Fibroblast of the conjunctiva (primary cell): ENCODE results near the gene HOXA1.

Source experiments
- DNase-seq: peaks from one replicate; pipeline ENCODE4 v3.0.0-alpha.2; 2010; ENCODE audit warnings: low read depth

Gene HOXA1

GRCh38 chr7:27116962-27117886 lies 21.4 kb upstream of the HOXA1 start:
- no peak for DNase-seq

DNA sequence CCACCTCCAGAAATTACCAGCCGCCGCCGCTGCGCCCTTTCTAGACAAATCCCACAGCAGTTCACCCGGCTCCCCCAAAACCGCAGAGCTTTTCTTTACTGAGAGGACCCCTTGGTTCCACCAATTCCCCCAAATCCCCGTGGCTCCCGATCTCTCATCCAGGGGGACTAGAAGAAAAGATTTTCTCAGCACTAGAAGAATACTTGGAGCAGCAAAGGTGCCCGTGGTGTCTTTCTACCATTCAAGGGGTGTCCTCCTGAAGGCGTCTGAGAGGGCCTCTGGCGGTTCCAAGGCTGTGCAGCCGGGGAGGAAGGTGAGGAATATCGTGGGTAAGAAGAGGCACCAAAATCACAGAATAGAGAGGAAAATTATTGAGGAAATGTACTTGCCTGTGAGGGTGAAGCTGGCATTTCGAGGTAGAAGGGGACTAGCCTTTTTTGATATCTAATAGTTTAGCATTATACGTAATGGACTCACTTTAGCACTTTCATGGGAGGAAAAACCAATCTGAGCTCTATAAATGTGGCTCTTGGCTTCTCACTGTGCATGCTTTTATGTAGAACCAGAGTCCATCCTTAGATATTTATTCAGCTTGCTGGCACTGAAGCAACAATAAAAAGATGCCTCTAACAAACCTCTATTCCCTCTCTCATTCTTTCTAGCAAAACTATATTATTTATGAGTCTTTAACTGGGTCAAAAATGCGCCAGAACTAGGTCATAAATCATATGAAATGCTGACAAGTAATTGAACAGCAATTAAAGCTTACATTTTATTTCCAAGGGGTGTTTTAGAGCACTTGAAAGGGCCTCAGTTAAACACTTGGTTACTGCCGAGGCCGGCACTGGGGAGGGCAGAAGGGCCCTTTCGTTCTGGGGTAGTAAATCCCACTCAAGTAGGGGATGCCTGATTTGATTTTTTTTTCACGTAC lies 20.5 kb upstream of the HOXA1 start:
- DNase-seq = no peak

- DNase-seq = no peak
These were observed 19.6 kb upstream of the HOXA1 start for GRCh38 chr7:27115221-27116026.

- no peak for DNase-seq
These were observed 19.1 kb upstream of the HOXA1 start for GRCh38 chr7:27114881-27115220.

- no peak for DNase-seq
These were observed 18.4 kb upstream of the HOXA1 start for GRCh38 chr7:27113991-27114769.

GRCh38 chr7:27112955-27113949 lies 17.5 kb upstream of the HOXA1 start:
- DNase-seq = no peak

DNA sequence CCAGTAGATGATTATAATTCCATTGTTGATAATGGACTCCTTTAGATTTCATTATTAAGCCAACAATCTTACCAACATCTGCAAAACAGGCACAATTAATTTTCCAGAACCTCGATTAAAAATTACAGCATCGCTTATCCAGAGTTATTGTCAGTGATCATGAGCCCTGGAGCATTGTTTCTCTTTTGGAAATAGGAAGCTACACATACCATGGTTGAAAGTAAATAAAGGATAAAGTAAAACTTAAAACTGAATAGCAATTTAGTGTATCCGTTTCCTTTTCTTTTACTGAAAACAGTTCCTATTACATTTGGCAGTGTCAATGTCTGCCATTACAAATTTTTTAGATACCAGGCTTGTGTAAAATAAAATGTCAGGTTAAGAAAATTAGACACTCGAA lies 16.6 kb upstream of the HOXA1 start:
- no peak for DNase-seq

DNA sequence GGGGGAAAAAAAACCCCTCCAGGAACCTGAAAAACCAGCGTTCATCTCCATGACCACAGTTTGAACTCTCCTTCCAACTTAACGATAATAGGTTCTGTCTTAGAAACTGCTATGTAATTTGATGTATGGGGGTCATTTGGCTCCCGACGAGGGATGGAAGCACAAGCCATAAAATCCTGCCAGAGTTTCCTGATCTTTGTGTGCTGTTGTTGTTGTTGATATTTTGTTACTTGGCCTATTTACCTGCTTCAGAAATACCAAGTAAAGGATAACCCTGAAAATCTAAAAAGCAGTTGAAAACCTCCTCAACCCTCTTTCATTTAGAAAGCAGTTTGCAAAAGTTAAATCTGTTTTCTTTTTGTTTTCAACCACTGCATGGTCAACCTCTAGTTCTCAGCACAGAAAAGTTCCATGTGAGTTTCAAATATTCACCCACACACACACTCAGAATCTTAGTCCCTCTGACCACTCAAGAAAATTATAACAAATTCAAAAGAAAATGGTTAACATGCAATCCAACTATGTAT lies 16.0 kb upstream of the HOXA1 start:
- no peak for DNase-seq

DNA sequence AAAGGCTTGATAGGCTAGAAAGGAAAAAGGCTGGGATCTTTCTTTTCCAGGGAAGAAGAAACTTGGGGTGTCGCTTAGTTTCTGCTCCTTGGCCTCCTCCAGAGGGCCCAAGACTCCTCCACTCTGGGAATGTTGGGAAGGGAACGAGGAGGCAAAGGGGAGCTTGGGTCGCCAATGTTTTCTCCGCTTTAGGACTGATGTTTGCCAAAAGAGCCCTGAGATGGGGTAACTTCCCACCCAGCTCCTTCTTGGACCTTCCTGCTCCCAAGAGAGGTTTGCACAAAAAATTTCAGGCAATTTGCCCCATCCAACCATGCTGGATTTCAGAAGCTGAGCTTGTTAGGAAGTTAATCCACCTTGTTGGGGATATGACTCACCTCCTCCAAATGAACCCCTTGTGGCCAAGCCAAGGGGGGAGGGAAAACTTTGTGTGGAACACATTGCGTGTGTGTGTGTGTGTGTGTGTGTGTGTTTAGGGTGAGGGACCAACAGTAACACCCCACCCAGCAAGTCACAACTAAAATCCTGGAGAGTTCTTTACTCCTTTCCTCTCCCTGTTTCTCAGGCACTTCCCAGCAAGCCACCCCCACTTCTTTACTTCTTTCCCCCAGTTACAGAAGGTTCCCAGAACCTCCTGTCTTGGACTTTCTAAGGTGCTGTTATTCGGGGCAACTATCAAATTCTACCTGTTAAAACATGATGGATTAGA lies 15.4 kb upstream of the HOXA1 start:
- no peak for DNase-seq

GRCh38 chr7:27110186-27111031 lies 14.6 kb upstream of the HOXA1 start:
- no peak for DNase-seq

- DNase-seq = no peak
These were observed 13.8 kb upstream of the HOXA1 start for GRCh38 chr7:27109466-27110185.

- no peak for DNase-seq
These were observed 12.8 kb upstream of the HOXA1 start for GRCh38 chr7:27108390-27109127.

DNA sequence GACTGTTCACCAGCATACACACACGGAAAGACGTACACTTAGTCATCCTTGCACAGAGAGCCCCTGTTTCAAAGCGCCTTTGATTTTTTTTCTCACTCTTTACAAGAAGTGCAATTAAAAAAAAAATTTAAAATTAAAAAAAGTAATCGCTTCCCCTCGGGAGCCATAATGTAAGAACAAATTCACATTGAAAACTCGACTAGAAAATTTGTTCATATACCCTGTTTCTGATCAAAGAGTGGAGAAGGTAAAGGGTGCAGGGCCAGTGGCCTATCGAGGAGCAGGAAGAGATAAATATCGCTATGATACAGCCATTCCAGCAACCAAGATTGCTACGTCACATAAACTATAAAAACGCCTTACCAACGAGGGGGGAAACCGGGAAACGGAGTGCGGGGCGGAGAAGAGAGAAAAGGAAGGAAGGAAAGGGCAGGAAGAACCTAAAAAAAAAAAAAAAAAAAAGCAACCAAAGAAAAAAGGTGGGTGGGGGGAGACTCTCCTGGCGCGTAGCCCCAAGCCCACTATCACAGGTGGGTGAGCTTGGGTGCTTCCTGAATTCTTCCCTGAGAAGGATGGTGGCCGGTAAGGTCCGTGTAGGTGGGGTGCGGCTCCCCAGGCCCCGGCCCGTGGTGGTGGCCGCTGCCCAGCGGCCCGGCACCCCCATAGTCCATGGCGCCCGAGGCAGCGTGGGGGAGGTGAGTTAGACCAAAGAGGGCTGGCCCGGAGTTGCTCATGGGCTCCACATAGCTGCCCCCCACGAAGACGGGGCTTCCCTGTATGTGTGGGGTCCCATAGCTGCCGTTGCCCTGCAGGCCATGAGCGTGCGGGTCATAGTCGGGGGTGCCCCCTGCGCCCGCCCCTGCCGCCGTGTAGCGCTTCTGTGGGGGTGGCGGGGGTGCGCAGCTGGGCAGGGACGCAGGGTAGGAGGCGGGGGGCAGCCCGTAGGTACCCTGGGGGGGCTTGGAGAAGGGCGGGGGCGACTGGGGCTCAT lies 11.9 kb upstream of the HOXA1 start:
- no peak for DNase-seq

DNA sequence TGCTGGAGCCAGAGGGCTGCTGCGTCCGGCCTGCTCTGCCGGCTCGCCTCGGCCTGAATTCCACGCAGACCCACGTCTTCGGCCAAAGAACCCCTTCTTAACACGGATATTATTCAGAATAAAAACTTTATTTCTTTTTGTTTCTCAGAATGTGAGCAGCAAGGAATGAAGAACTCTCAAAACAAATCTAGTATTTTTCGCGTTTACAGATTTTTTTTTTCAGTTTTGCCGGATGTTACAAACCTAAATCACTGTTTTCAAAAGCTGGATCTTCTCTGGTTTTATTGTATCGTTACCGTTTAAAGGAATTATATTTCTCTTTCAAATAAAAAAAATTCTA lies 11.1 kb upstream of the HOXA1 start:
- DNase-seq = no peak

DNA sequence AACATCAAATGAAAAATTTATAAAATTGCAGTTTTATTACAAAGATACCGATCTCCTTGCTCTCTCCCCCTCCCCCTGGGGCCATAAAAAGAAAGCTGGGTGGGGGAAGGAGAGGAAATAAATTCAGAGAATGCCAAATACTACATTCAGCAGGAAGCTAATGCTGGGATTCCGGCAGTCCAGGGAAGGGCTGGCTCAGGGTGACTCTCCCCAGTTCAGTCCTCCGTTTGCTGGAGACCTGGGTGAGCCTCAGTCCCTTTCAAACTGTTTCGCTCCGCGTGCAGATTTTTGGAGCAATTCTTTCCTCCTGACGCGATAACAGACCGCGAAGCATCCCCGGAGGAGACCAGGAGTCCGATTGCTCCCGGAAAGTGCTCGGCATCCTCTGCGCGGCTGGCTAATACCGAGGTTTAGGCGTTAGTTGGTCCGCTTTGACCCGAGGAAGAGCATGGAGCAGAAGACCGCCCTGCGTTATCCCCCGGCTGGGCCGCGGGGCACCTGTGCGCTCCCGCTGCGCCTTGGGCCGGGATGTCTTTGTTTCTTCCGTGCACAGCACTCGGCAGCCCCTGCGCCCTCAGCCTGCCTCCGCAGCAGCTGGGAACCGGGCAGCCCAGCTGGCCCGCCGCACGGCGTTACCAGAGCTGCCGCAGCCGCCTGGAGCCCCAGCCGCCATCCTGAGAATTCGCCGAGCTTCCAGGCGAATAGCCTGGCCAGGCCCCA lies 10.5 kb upstream of the HOXA1 start:
- DNase-seq = no peak
